GM12801 (cell line): ENCODE data around the gene TIMM10.

ENCODE experiments used
- TF ChIP-seq, protein P1 (sequence below): IDR thresholded peaks from one replicate; pipeline ENCODE4 v1.5.1; 2011; ENCODE audit warnings: control low read depth; ENCODE audit not compliant: insufficient read length; ENCODE audit errors: extremely low read depth

The TIMM10 gene

DNA sequence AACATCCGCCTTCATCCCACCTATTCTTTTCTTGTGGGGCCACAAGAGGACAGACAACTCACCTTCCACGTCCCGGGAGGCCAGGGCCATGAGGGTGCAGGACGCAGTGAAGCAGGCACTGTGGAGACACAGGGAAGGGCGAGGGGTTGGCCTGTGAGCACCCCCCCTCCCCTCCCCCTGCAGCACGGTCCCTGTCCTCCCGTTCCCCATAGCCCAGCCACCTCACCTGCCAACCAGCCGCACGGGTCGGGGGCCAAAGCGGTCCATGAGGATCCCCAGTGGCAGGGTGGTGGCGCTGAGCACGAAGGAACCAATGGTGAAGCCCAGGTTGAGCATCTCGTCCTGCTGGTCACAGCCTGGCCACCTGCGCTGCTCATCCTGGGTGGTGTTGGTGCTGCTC lies 29.6 kb downstream of the TIMM10 start:
- TF ChIP-seq, protein P1, sequence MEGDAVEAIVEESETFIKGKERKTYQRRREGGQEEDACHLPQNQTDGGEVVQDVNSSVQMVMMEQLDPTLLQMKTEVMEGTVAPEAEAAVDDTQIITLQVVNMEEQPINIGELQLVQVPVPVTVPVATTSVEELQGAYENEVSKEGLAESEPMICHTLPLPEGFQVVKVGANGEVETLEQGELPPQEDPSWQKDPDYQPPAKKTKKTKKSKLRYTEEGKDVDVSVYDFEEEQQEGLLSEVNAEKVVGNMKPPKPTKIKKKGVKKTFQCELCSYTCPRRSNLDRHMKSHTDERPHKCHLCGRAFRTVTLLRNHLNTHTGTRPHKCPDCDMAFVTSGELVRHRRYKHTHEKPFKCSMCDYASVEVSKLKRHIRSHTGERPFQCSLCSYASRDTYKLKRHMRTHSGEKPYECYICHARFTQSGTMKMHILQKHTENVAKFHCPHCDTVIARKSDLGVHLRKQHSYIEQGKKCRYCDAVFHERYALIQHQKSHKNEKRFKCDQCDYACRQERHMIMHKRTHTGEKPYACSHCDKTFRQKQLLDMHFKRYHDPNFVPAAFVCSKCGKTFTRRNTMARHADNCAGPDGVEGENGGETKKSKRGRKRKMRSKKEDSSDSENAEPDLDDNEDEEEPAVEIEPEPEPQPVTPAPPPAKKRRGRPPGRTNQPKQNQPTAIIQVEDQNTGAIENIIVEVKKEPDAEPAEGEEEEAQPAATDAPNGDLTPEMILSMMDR: no peak

DNA sequence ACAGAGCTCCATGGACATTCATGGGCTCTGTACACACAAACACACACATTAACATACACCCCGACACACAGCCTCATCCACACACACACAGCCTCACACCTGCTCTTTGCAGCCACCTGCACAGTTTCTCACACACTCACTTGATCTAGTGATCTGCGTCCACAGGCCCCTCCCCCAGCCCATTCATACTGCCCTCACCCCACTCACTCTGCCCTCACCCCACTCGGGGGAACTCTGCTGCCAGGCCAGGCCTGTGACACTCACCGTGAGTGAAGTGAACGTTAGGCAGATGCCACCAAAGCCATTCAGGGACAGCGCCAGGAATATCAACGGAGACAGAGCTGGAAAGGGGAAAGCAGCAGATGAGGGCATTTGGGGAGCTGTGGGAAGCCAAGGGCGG lies 30.0 kb downstream of the TIMM10 start:
- TF ChIP-seq, protein P1: no peak

DNA sequence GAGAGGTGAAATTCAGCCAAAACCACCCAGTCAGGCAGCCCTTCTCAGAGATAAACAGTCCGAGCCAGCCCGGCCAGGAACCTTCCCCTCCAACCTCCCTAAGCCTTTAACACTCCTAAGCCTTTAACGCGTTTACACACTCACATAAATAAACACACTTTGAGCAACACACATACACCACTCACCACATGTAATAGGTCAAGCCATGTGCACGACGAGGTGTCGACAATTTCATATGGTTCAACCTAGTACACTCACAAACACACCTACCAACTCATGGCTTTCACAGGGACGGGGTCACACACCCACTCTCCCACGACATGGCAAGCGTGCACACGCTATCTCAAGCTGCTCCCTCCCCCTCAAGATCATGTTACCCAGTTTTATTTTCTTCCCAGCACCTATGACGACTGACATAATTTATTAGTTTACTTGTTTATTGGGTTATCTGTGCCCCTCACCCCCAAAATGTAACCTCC lies 30.5 kb downstream of the TIMM10 start:
- TF ChIP-seq, protein P1: no peak

GRCh38 chr11:57499413-57499982 lies 31.1 kb downstream of the TIMM10 start:
- TF ChIP-seq, protein P1: no peak

- TF ChIP-seq, protein P1: no peak
These were observed 32.0 kb downstream of the TIMM10 start for GRCh38 chr11:57498540-57498939.

GRCh38 chr11:57497303-57498247 lies 33.0 kb downstream of the TIMM10 start:
- TF ChIP-seq, protein P1: no peak

GRCh38 chr11:57496109-57496820 lies 34.3 kb downstream of the TIMM10 start:
- TF ChIP-seq, protein P1: no peak
